K562 (cell line): ENCODE measurements around the gene PLCB1. TPM values are rescaled to one million over a fixed set of nuclear protein-coding genes. Genes with fewer than 3 reads are reported as not detected.

ENCODE experiments used
- ATAC-seq: fragments of 200-7000 bp; cut with Tn5 transposase; 3 replicates; pipeline ENCODE4 v1.9.1; 2020; ENCODE audit warnings: moderate library complexity
- BruUV-seq: library from RNA; stranded (reverse); fragments of 400-500 nt; replicated peaks from 2 replicates; lab custom pipeline; 2021; lab: Mats Ljungman, UMichigan
- CTCF ChIA-PET: fragments of 300-600 bp; formaldehyde crosslinking; extraction: SDS; loops from one replicate; lab custom pipeline; 2021; ENCODE audit warnings: low intra/inter-chr PET ratio; lab: Yijun Ruan, JAX
- POLR2A ChIA-PET: fragments of 300-600, 350-650 bp; sonication (Branson Sonifier 250); formaldehyde crosslinking; extraction: SDS; loops from one replicate; lab custom pipeline; 2021; ENCODE audit warnings: antibody characterized with exemption, inconsistent platforms; lab: Yijun Ruan, JAX
- DNase-seq, 4 experiments: peaks; one replicate each; pipeline versions ENCODE4 v3.0.0 to v3.0.0-alpha.2; 2011 to 2018; ENCODE audit warnings: low spot score in 3 of 4, mixed read lengths in 3 of 4; ENCODE audit errors: extremely low read depth in 1 of 4
- FAIRE-seq: peaks from 2 replicates; lab custom pipeline; 2011; peaks lifted over from hg19 to GRCh38; lab: Jason Lieb, UNC
- H2AFZ ChIP-seq: 2 replicates; pipeline ENCODE4 v1.6.0; 2011; ENCODE audit warnings: low read depth, low read length, control low read depth, inconsistent platforms
- H3K27ac ChIP-seq: fragments of 200-600 bp; 3 replicates; pipeline ENCODE4 v1.8.0; 2011; ENCODE audit warnings: low read depth, mild to moderate bottlenecking, control low read depth, inconsistent platforms, low read length, moderate library complexity, mixed read lengths; ENCODE audit errors: extremely low read depth
- H3K27me3 ChIP-seq, 2 experiments: fragments of 300-600 bp in 1 of 2; 2 replicates in 1 of 2; 3 replicates in 1 of 2; pipeline versions ENCODE4 v1.6.0 to v1.8.0; 2011; ENCODE audit warnings: inconsistent platforms in 2 of 2, low read length in 2 of 2, mild to moderate bottlenecking in 1 of 2, mixed read lengths in 1 of 2, moderate library complexity in 1 of 2; ENCODE audit not compliant: control insufficient read depth in 2 of 2, insufficient read depth in 2 of 2
- H3K36me3 ChIP-seq: fragments of 300-600 bp; 3 replicates; pipeline ENCODE4 v1.8.0; 2011; ENCODE audit warnings: mild to moderate bottlenecking, low read length, inconsistent platforms; ENCODE audit not compliant: control insufficient read depth, insufficient read depth
- H3K4me1 ChIP-seq, 2 experiments: fragments of 200-600 bp in 1 of 2; replicated peaks in 1 of 2; 2 replicates in 1 of 2; 3 replicates in 1 of 2; pipeline versions ENCODE4 v1.5.1 to v1.8.0; 2011; ENCODE audit warnings: inconsistent platforms in 2 of 2, low read length in 2 of 2, mild to moderate bottlenecking in 1 of 2, mixed read lengths in 1 of 2, moderate library complexity in 1 of 2; ENCODE audit not compliant: control insufficient read depth in 2 of 2, insufficient read depth in 2 of 2
- H3K4me2 ChIP-seq: 2 replicates; pipeline ENCODE4 v1.6.1; 2011; ENCODE audit warnings: low read length, control low read depth, inconsistent platforms, mixed read lengths; ENCODE audit not compliant: insufficient read depth
- H3K4me3 ChIP-seq: fragments of 200-600 bp; sonication (generic), shearing (Covaris generic); 2 replicates; pipeline ENCODE4 v1.5.1; 2016; ENCODE audit warnings: control low read depth, inconsistent platforms
- H3K79me2 ChIP-seq: fragments of 200-600 bp; 3 replicates; pipeline ENCODE4 v1.8.0; 2011; ENCODE audit warnings: low read length, inconsistent platforms; ENCODE audit not compliant: control insufficient read depth, insufficient read depth
- H3K9ac ChIP-seq, 2 experiments: 2 replicates each; pipeline versions ENCODE4 v1.6.0 to v1.6.1; 2011; ENCODE audit warnings: low read depth in 2 of 2, low read length in 2 of 2, control low read depth in 1 of 2, inconsistent platforms in 1 of 2, mild to moderate bottlenecking in 1 of 2, mixed read lengths in 1 of 2; ENCODE audit not compliant: insufficient read depth in 1 of 2
- H3K9me1 ChIP-seq: one replicate; pipeline ENCODE4 v1.6.0; 2011; ENCODE audit warnings: inconsistent platforms, mild to moderate bottlenecking, low read length, moderate library complexity; ENCODE audit not compliant: control insufficient read depth, insufficient read depth
- H3K9me3 ChIP-seq: replicated peaks from 2 replicates; pipeline ENCODE4 v1.5.1; 2011; ENCODE audit warnings: low read depth, low read length, inconsistent platforms; ENCODE audit not compliant: control insufficient read depth, insufficient read depth
- H4K20me1 ChIP-seq: replicated peaks from 2 replicates; pipeline ENCODE4 v1.6.1; 2011; ENCODE audit warnings: low read length, inconsistent platforms, mixed read lengths; ENCODE audit not compliant: control insufficient read depth, insufficient read depth
- AFF4 ChIP-seq: sonication (generic); formaldehyde crosslinking; IDR thresholded peaks from 2 replicates; pipeline ENCODE4 v1.8.0; 2023; ENCODE audit warnings: mild to moderate bottlenecking, missing genetic modification reagents
- CBX2 ChIP-seq: fragments of 200-600 bp; sonication (generic); IDR thresholded peaks from one replicate; pipeline ENCODE4 v1.6.1; 2012; ENCODE audit warnings: mild to moderate bottlenecking, low read length, inconsistent platforms; ENCODE audit not compliant: insufficient read depth, poor library complexity, severe bottlenecking
- CBX5 ChIP-seq: IDR thresholded peaks from 2 replicates; pipeline ENCODE4 v1.6.1; 2014; ENCODE audit warnings: low read depth, borderline replicate concordance
- CHD4 ChIP-seq: fragments of 200-600 bp; sonication (generic); IDR thresholded peaks from 3 replicates; pipeline ENCODE4 v1.6.1; 2012; ENCODE audit warnings: low read depth, mild to moderate bottlenecking, mixed read lengths, low read length, inconsistent platforms; ENCODE audit not compliant: insufficient read depth, insufficient replicate concordance, poor library complexity, severe bottlenecking
- ELF1 ChIP-seq: fragments of 200-800 bp; sonication (Bioruptor generic); IDR thresholded peaks from 2 replicates; pipeline ENCODE4 v1.6.1; 2016; ENCODE audit warnings: missing genetic modification characterization, missing compliant biosample characterization
- FOSL1 ChIP-seq: fragments of 200-800 bp; sonication (Bioruptor generic); conservative IDR thresholded peaks from 2 replicates; pipeline ENCODE4 v1.6.1; 2016; ENCODE audit warnings: missing genetic modification characterization, missing compliant biosample characterization
- KLF13 ChIP-seq: fragments of 450-650 bp; IDR thresholded peaks from 2 replicates; pipeline ENCODE4 v1.6.1; 2016; ENCODE audit warnings: missing genetic modification characterization, low read depth, mild to moderate bottlenecking, missing compliant biosample characterization, moderate library complexity, borderline replicate concordance
- MLX ChIP-seq, 2 experiments: fragments of 450-650 bp in 1 of 2; sonication (generic) in 1 of 2; formaldehyde crosslinking; conservative IDR thresholded peaks; 2 replicates each; pipeline versions ENCODE4 v1.4.0 to v1.8.1; 2020 to 2022; ENCODE audit warnings: mild to moderate bottlenecking in 1 of 2, missing genetic modification reagents in 1 of 2
- NFIX ChIP-seq: fragments of 250-450 bp; sonication (Bioruptor Pico); IDR thresholded peaks from 2 replicates; pipeline ENCODE4 v1.4.0; 2020; ENCODE audit warnings: low read depth, mild to moderate bottlenecking, moderate library complexity
- NFXL1 ChIP-seq: fragments of 450-650 bp; formaldehyde crosslinking; IDR thresholded peaks from 2 replicates; pipeline ENCODE4 v1.4.0; 2021; ENCODE audit warnings: mild to moderate bottlenecking
- RB1 ChIP-seq: fragments of 450-650 bp; IDR thresholded peaks from 2 replicates; pipeline ENCODE4 v1.6.1; 2017; ENCODE audit warnings: low read depth, mild to moderate bottlenecking
- RBFOX2 ChIP-seq: fragments of 200-400 bp; formaldehyde crosslinking; IDR thresholded peaks from 2 replicates; pipeline ENCODE4 v1.6.1; 2017; ENCODE audit warnings: low read depth, mild to moderate bottlenecking, low read length, moderate library complexity
- RNF219 ChIP-seq: fragments of 250-450 bp; sonication (Bioruptor Pico); IDR thresholded peaks from 2 replicates; pipeline ENCODE4 v1.5.0; 2022; ENCODE audit warnings: mild to moderate bottlenecking
- SP1 ChIP-seq: sonication (generic); formaldehyde crosslinking; IDR thresholded peaks from 2 replicates; pipeline ENCODE4 v1.8.1; 2022; ENCODE audit warnings: mild to moderate bottlenecking, missing genetic modification reagents
- SP2 ChIP-seq: IDR thresholded peaks from 2 replicates; pipeline ENCODE4 v1.6.1; 2011; ENCODE audit warnings: mild to moderate bottlenecking, low read depth, low read length, moderate library complexity; ENCODE audit not compliant: poor library complexity, severe bottlenecking; ENCODE audit errors: extremely low read depth
- WGBS: fragments of 100-300 bp; shearing (Covaris generic); methylation state at CpG from one replicate; pipeline ENCODE4 v1.1.6; 2016; ENCODE audit warnings: low coverage, mixed read lengths; ENCODE audit not compliant: insufficient coverage; ENCODE audit errors: missing lambda C conversion rate; 5-methylcytosine and 5-hydroxymethylcytosine counted together
- in situ Hi-C: fragments of 300-500 bp; cut with MboI; formaldehyde crosslinking; loops from 4 replicates; pipeline ENCODE4 v1.15.0; 2018; ENCODE audit warnings: inconsistent platforms, mixed read lengths
- intact Hi-C: fragments of 100-400 bp; cut with micrococcal nuclease; formaldehyde crosslinking; loops from 2 replicates; pipeline ENCODE4 v1.14.2; 2022
- polyA plus RNA-seq, 8 experiments: library from polyadenylated mRNA; depleted of rRNA in 4 of 8; stranded (reverse) in 5 of 8; unstranded in 3 of 8; fragments of >200 nt; fragmentation: Nextera tagmentation in 2 of 8; fragmentation: Illumina TruSeq in 1 of 8; extraction: Ambion mirVana in 2 of 8; extraction: Trizol in 1 of 8; gene quantifications; 2 replicates each; pipeline versions ENCODE4 v1.2.1 to v1.2.3, GENCODE V29; 2011 to 2014; ENCODE audit warnings: inconsistent platforms in 1 of 8, missing spikeins in 1 of 8
- total RNA-seq, 7 experiments: library from RNA; depleted of rRNA in 6 of 7; stranded (reverse); fragments of >200 nt in 6 of 7; fragmentation: Illumina TruSeq in 2 of 7; extraction: Trizol in 2 of 7; gene quantifications; 2 replicates each; pipeline versions ENCODE4 v1.2.1 to v1.2.3, GENCODE V29; 2011 to 2021; ENCODE audit warnings: low replicate concordance in 1 of 7

PLCB1 gene
- total and polyA plus RNA-seq, 9 of the 15 experiments (the other 6 are each of a cell fraction or from before 2014, with no cell fraction given): 0.34 to 3.1 (median 1.3) TPM

GRCh38 chr20:8648466-8648865 lies 516.4 kb downstream of the PLCB1 start:
- H2AFZ ChIP-seq: no peak overlapping the region
- in situ Hi-C loops: no loop called here
- POLR2A ChIA-PET: no interaction called here
- TF ChIP-seq ELF1 (tag) (no peak), RBFOX2 (no peak), RB1 (no peak), RNF219 (CRISPR knock-in tag) (no peak), MLX (CRISPR knock-in tag; conservative IDR thresholded peaks at IDR 0.05) (no peak), FOSL1 (tag) (no peak), CBX2 (no peak), SP2 (no peak), CBX5 (no peak), SP1 (no peak), NFXL1 (CRISPR knock-in tag) (no peak), CHD4 (no peak), NFIX (CRISPR knock-in tag) (no peak), KLF13 (tag) (no peak), AFF4 (no peak)

More at GRCh38 chr20:8648466-8648865, 516.4 kb downstream of the PLCB1 start:
- Histone ChIP-seq H3K4me1 (no peaks in the 10 kb centered on the region), H3K27ac (no peak overlapping the region), H3K9me3 (no peaks in the 10 kb centered on the region), H3K79me2 (no peaks in the 10 kb centered on the region), H3K9ac (no peak overlapping the region), H3K4me3 (no peak overlapping the region), H3K27me3 (no peaks in the 10 kb centered on the region), H3K9me1 (no peaks in the 10 kb centered on the region), H3K36me3 (no peaks in the 10 kb centered on the region), H3K4me2 (no peak overlapping the region), H4K20me1 (no peaks in the 10 kb centered on the region)
- CTCF ChIA-PET: no interaction called here
- ATAC-seq: no peak
- no TSS peak for BruUV-seq
- no peak for FAIRE-seq
- 0% methylated on average over 1 of the region's 2 CpGs for WGBS
- intact Hi-C loops: no loop called here
- DNase-seq: no peak
